Colonic mucosa (tissue), 4 donors: ENCODE results near the gene MLLT3. TPM values are rescaled to one million over a fixed set of nuclear protein-coding genes. Genes with fewer than 3 reads are reported as not detected.

Experiments used
- DNase-seq: peaks from one replicate; pipeline ENCODE4 v3.0.0-alpha.2; 2020
- H3K27ac ChIP-seq: fragments of 200-600 bp; one replicate; pipeline ENCODE4 v1.8.0; 2021
- H3K27me3 ChIP-seq: fragments of 200-600 bp; one replicate; pipeline ENCODE4 v1.8.0; 2021
- H3K36me3 ChIP-seq: fragments of 200-600 bp; one replicate; pipeline ENCODE4 v1.8.0; 2021
- H3K4me1 ChIP-seq: fragments of 200-600 bp; one replicate; pipeline ENCODE4 v1.8.0; 2021; ENCODE audit warnings: mild to moderate bottlenecking
- H3K4me3 ChIP-seq: fragments of 200-600 bp; one replicate; pipeline ENCODE4 v1.8.0; 2021
- H3K9ac ChIP-seq, 2 donors: one replicate each; pipeline ENCODE4 v1.7.0; 2013; ENCODE audit warnings: control low read depth in 2 of 2, low read depth in 2 of 2, low read length in 2 of 2
- H3K9me3 ChIP-seq: fragments of 200-600 bp; one replicate; pipeline ENCODE4 v1.8.0; 2021
- CTCF ChIP-seq: fragments of 200-600 bp; IDR thresholded peaks from one replicate; pipeline ENCODE4 v1.8.0; 2022; ENCODE audit warnings: antibody characterized with exemption, mild to moderate bottlenecking
- intact Hi-C: fragments of 100-400 bp; cut with DNase I; formaldehyde crosslinking; loops from one replicate; pipeline ENCODE4 v1.14.1; 2022
- total RNA-seq, 2 donors: library from RNA; stranded (reverse); fragmentation: NEBNext Ultra II Directional in 1 of 2; extraction: Animal tissue kit (Norgen Biotek cat#: 25700) in 1 of 2; gene quantifications; one replicate each; pipeline ENCODE4 v1.2.1, GENCODE V29; 2021
- donor health status: healthy.
- donor health status: DM: no; HTN: no; CAD: no.
- donor health status: DM: no; HTN: no; CAD: no.

Gene MLLT3
- total RNA-seq, 2 donors from 2014 or later, result 44.6 to 65.2 TPM

GRCh38 chr9:20538956-20539355, 83.3 kb downstream of the MLLT3 start:
- H3K36me3 ChIP-seq, result no peaks in the 10 kb centered on the region
- H3K4me3 ChIP-seq, result no peak overlapping the region
- no peak overlapping the region for H3K9ac ChIP-seq
- TF ChIP-seq CTCF, result no peak
- no peaks in the 10 kb centered on the region for H3K4me1 ChIP-seq
- intact Hi-C loops, result no loop called here
- no peaks in the 10 kb centered on the region for H3K27me3 ChIP-seq
- no peak for DNase-seq
- H3K27ac ChIP-seq, result no peak overlapping the region
- H3K9me3 ChIP-seq, result peaks cover 7% of the 10 kb centered on the region

- H3K27ac ChIP-seq, result no peak overlapping the region
- H3K27me3 ChIP-seq, result no peaks in the 10 kb centered on the region
- H3K4me3 ChIP-seq, result no peak overlapping the region
- peaks cover 7% of the 10 kb centered on the region for H3K9me3 ChIP-seq
- no peaks in the 10 kb centered on the region for H3K36me3 ChIP-seq
- no peak for TF ChIP-seq CTCF
- H3K4me1 ChIP-seq, result no peaks in the 10 kb centered on the region
- no peak overlapping the region for H3K9ac ChIP-seq
- intact Hi-C loops, result no loop called here
- no peak for DNase-seq
These were observed 84.2 kb downstream of the MLLT3 start for GRCh38 chr9:20538092-20538491.

GRCh38 chr9:20537294-20537693, 85.0 kb downstream of the MLLT3 start:
- Histone ChIP-seq H3K4me3 (no peak overlapping the region), H3K9ac (no peak overlapping the region), H3K36me3 (no peaks in the 10 kb centered on the region), H3K4me1 (no peaks in the 10 kb centered on the region), H3K9me3 (peaks cover 7% of the 10 kb centered on the region), H3K27ac (no peak overlapping the region), H3K27me3 (no peaks in the 10 kb centered on the region)
- TF ChIP-seq CTCF, result no peak
- no peak for DNase-seq
- intact Hi-C loops, result no loop called here

- no peaks in the 10 kb centered on the region for H3K36me3 ChIP-seq
- H3K4me1 ChIP-seq, result no peaks in the 10 kb centered on the region
- no peaks in the 10 kb centered on the region for H3K9me3 ChIP-seq
- no peak overlapping the region for H3K27ac ChIP-seq
- intact Hi-C loops, result no loop called here
- DNase-seq, result no peak
- no peak for TF ChIP-seq CTCF
- H3K9ac ChIP-seq, result no peak overlapping the region
- no peak overlapping the region for H3K4me3 ChIP-seq
- H3K27me3 ChIP-seq, result no peaks in the 10 kb centered on the region
These were observed 89.7 kb downstream of the MLLT3 start for GRCh38 chr9:20532584-20532983.

GRCh38 chr9:20529837-20530236, 92.5 kb downstream of the MLLT3 start:
- Histone ChIP-seq H3K27ac (no peak overlapping the region), H3K9ac (no peak overlapping the region), H3K36me3 (no peaks in the 10 kb centered on the region), H3K27me3 (no peaks in the 10 kb centered on the region), H3K4me1 (no peaks in the 10 kb centered on the region), H3K9me3 (no peaks in the 10 kb centered on the region), H3K4me3 (no peak overlapping the region)
- no peak for TF ChIP-seq CTCF
- no peak for DNase-seq
- intact Hi-C loops, result no loop called here

- DNase-seq, result no peak
- TF ChIP-seq CTCF, result no peak
- Histone ChIP-seq H3K9me3 (no peaks in the 10 kb centered on the region), H3K4me1 (no peaks in the 10 kb centered on the region), H3K9ac (no peak overlapping the region), H3K27me3 (no peaks in the 10 kb centered on the region), H3K4me3 (no peak overlapping the region), H3K27ac (no peak overlapping the region), H3K36me3 (no peaks in the 10 kb centered on the region)
- intact Hi-C loops, result no loop called here
These were observed 94.0 kb downstream of the MLLT3 start for GRCh38 chr9:20528253-20528652.
